LNCaP clone FGC (cell line): Measurements from ENCODE around the gene HEPHL1.
A peak's percentile ranks its signal among the peaks of the same experiment; 100 is the strongest.

Experiments
- DNase-seq: peaks from one replicate; pipeline ENCODE4 v3.0.0-alpha.2; 2011; ENCODE audit warnings: low read depth
- H3K4me3 ChIP-seq: 2 replicates; pipeline ENCODE4 v1.5.1; 2011; ENCODE audit warnings: mild to moderate bottlenecking, low read depth, low read length, control low read depth
- CTCF ChIP-seq: IDR thresholded peaks from 2 replicates; pipeline ENCODE4 v1.5.1; 2012; ENCODE audit warnings: mild to moderate bottlenecking; ENCODE audit not compliant: control insufficient read depth, insufficient read depth; ENCODE audit errors: extremely low read depth

HEPHL1 gene

GRCh38 chr11:94032066-94032465 lies 10.9 kb downstream of the HEPHL1 start:
- no peak for TF ChIP-seq CTCF
- DNase-seq: no peak
- H3K4me3 ChIP-seq: no peak overlapping the region

GRCh38 chr11:94032725-94033124 lies 11.6 kb downstream of the HEPHL1 start:
- TF ChIP-seq CTCF: no peak
- no peak overlapping the region for H3K4me3 ChIP-seq
- DNase-seq: no peak

- no peak overlapping the region for H3K4me3 ChIP-seq
- no peak for DNase-seq
- no peak for TF ChIP-seq CTCF
Measured at GRCh38 chr11:94034207-94034606, 13.1 kb downstream of the HEPHL1 start.

- H3K4me3 ChIP-seq: no peak overlapping the region
- DNase-seq: no peak
- TF ChIP-seq CTCF: no peak
Measured at GRCh38 chr11:94036096-94036495, 14.9 kb downstream of the HEPHL1 start.

- H3K4me3 ChIP-seq: no peak overlapping the region
- no peak for TF ChIP-seq CTCF
- no peak for DNase-seq
Measured at GRCh38 chr11:94043241-94043640, 22.1 kb downstream of the HEPHL1 start.

- no peak for TF ChIP-seq CTCF
- H3K4me3 ChIP-seq: no peak overlapping the region
- DNase-seq: peak; percentile 82
Measured at GRCh38 chr11:94046796-94047195, 25.6 kb downstream of the HEPHL1 start.

- H3K4me3 ChIP-seq: no peak overlapping the region
- TF ChIP-seq CTCF: no peak
- no peak for DNase-seq
Measured at GRCh38 chr11:94048032-94048709, 27.0 kb downstream of the HEPHL1 start.
